Measurements from ENCODE around the gene GNG13.
"Not testable (repeated sequence)": the region's sequence is repeated elsewhere in the genome, so short reads cannot be mapped to it uniquely, and the experiment has no call there.

Gene GNG13, protein sequence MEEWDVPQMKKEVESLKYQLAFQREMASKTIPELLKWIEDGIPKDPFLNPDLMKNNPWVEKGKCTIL

DNA sequence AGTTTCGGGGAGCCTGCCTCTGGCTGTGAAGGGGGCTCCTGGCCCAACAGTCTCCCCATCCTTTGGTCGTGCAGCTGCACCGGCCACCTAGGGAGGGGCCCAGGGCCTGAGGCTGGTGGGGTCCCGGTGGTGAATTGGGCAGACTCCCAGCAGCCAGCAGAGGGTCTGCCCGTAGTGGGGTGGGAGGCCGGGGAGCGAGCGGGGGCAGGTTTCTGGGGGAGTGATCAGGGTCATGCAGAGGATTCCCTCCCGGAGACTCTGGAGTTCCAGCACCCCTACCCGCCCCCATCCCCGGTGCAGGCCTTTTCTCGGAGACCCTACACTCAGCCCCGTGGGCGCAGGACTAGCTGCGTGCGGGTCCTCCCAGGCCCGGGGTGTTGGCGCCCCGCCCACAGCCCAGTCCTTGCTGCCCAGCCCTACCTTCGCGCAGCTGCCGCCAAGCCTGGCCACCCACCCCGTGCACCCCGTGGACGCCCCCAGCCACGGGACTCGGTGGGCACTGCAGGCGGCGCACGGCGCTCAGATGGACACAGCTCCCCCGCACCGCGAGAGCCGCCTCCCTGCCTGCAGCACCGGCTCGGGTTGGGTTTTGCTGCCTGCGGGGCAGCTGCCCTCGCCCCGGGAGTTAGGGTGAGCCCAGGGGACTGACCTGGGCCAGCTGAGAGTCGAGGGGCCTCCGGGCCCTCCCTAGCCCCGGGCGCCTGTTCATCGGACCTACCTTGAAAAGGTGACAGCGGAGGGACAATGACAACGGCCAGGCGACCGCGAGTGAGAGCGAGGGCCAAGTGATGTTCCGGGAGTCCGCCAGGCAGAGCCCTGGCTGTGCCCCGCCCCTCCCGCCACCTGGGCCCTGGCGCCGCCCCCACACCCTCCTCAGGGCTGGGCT is at the start of gene GNG13:
Gene GNG13 (minus strand): TSS at position 787 of the 886 bp plus-strand sequence. CDS start 1,657 bp downstream, outside the sequence.
- peak in 1 of 56 donors; percentile 57 for DNase-seq

DNA sequence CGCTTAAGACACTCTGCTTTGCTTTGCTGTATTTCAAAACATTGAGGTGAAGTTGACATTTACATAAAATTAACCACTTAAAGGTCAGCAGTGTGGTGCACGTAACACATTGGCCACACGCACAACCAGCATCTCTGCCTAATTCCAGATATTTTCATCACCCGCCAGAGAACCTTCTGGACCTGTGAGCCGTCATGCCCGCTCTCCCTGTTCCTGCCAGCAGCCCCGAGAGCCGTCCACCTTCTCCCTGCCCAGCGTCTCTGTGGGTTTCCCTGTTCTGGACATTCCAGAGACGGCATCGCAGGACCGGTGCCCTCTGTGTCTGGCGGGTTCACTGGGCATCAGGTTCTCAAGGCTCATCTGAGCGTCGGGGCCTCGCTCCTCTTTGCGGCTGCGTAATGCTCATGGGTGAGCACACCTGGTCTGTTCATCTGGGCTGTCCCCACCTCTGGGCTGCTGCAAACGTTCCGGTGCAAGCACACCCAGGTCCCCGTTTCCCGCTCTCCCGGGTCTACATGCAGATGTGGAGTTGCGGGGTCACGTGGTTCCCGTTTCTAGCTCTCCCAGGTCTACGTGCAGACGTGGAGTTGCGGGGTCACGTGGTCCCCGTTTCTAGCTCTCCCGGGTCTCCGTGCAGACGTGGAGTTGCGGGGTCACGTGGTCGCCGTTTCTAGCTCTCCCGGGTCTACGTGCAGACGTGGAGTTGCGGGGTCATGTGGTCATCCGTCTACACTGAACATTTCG is 48.1 kb upstream of the GNG13 start:
- DNase-seq, result no peak

GRCh38 chr16:847681-848445 is 47.3 kb upstream of the GNG13 start:
- no peak for DNase-seq

DNA sequence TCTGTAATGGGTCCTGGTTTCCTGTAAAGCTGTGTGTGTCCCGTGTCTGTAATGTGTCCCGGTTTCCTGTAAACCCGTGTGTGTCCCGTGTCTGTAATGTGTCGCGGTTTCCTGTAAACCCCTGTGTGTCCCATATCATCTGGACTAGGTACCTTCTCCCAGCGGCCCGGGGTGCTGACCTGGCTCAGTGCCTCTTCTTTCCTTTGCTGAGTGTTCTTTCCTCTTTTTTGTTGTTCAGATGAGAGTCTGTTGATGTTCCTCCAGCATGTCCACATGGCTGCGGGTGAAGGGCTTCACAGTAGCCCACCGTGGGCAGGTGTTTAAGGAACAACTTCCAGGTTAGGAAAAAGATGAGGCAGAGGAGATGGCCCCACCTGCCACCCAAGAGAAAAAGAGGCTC is 46.6 kb upstream of the GNG13 start:
- DNase-seq, result no peak

DNA sequence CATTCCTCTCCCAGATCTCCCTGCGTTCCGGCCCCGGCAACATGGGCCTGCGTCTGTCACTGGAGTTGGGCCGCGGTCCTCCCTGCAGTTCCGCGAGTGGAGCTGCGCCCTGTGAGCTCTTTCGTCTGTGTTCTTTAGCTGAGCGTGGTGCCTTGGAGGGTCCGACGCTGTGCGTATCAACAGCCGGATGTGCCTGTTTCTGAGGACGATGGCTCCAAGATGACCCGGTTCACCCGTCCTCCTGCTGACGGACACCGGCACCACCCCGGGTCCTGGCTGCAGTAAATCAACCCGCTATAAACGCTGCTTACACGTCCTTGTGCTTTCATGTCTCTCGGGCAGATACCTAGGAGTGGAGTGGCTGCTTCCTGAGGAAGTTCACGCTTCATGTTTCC is 44.8 kb upstream of the GNG13 start:
- no peak for DNase-seq

GRCh38 chr16:844638-845350 is 44.3 kb upstream of the GNG13 start:
- no peak for DNase-seq

- no peak for DNase-seq
Observed at GRCh38 chr16:843771-844170, 43.2 kb upstream of the GNG13 start.

GRCh38 chr16:842711-843560 is 42.4 kb upstream of the GNG13 start:
- DNase-seq, result peak in 3 of 56 donors; percentile 13 to 35 (median 16)

DNA sequence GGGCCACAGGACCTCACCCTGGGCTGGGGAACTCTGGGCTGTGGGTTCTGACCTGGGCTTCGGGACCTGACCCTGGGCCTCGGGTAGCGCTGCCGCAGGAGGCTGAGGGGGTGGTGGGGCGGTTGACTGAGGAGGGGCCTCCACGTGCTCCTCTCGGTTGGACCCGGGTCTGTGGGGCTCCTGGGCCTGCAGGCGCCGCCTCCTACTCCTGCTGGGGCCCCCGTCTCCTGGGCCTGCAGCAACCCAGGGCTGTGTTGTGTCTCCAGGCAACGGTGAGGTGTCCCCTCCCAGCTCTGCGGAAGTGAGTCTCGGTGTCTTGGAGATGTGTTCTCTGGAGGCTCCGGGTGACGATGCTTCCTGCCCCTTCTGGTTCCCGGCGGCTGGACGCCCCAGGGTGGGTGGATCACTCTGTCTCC is 41.5 kb upstream of the GNG13 start:
- peak in 29 of 56 donors; percentile 3 to 63 (median 36) for DNase-seq

DNA sequence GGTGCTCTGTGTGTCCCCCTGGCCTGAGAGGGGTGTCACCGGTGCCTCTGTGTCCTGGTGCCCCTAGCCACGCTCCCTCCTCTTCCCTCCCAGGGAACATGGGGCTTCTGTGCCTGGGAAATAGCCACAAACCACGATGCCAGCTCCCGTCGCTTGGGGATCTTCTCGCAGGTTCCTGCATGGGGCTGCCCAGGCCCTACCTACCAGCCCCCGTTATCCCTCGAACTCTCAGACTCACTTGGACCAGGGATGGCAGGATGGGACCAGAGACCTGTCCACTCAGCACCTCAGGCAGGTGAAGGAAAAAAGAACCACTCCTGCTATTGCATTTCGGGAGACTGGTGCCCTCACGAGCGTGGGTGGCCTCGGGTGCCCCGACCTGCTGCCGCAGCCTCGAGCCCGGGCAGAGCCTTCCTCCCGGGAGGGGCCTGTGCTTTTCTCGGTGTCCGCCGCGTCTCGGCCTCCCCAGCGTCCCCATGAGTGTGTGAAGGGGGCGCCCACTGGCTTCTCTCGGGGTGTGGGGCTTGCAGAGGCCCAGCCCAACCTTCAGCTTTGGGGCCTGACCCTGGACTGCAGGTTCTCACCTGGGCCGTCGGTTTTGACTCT is 41.0 kb upstream of the GNG13 start:
- no peak for DNase-seq

DNA sequence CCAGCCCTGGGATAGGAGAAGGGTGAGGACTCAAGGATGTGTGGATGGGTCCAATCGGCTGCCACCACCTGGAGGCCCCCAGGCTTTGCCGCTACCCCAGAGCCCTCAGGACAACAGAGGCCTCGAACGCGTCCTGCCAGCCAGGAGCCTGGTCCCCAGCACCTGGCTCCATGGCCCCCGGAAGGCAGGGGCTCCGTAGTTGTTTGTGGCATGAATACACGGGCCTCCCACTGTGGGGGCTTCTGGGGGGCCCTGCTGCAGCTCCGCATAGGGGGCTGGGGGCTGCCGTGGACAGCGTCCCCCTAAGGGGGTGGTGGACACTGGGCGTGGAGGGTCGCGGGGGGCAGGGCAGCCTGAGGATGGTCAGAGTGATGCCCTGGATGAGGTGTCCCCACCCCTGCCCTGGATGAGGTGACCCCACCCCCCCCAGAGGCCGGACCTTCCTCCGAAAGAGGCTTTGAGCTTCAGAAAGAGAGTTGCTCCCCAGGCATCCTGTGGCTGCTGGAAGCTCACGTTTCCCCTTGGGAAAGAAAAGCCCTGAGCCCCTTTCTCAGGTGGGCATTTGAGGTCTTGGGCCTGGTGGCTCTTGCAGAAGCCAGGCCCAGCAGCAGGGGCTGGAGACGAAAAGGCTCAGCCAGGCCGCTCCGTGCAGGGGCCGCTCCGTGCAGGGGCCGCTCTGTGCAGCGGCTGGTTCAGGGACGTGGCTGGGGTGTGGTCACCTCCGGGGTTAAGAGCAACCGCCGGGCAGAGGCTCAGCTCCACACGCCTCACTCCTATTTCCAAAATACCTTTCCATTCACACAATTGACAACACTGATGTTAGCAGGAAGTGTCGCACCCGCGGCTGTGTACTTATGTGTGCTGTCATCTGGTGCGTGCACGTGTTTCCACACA is 40.3 kb upstream of the GNG13 start:
- DNase-seq, result no peak

GRCh38 chr16:839643-840408 is 39.3 kb upstream of the GNG13 start:
- no peak for DNase-seq

- DNase-seq, result no peak
Observed at GRCh38 chr16:838741-839140, 38.2 kb upstream of the GNG13 start.

DNA sequence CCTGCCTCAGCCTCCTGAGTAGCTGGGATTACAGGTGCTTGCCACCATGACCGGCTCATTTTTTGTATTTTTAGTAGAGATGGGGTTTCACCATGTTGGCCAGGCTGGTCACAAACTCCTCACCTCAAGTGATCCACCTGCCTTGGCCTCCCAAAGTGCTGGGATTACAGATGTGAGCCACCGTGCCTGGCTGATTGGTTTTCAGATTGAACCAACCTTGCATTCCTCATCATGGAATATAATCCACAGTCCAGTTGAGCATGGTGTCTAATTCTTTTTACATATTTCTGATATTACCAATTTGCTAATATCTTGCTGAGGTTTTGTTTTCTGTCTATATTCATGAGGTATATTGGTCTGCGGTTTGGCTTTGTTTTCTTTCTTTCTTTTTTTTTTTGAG is 36.3 kb upstream of the GNG13 start:
- not testable (repeated sequence) for DNase-seq

GRCh38 chr16:836221-836620 is 35.7 kb upstream of the GNG13 start:
- no peak for DNase-seq

DNA sequence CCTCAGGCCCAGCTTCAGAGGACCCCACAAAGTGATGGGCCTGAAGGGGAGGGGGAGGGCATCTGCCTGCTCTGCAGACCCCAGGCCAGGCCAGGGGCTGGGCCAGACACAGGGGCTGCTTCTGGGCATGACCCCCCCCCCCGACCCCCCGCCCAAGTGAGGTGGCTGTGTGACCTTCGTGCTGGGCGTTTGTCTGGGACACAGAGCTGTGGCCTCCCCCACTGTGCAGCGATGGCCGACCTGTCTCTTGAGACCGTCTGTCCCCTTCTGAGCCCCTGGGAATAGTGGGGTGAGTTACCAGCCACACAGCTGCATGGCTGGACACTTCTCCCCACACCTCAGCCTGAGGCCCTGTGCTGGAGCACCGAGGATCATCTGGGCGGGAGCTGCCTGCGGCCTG is 34.8 kb upstream of the GNG13 start:
- no peak for DNase-seq

GRCh38 chr16:833411-833810 is 32.9 kb upstream of the GNG13 start:
- no peak for DNase-seq

Data from amygdala (tissue), 56 donors.